OCI-LY3 (cell line): ENCODE results near the gene ARHGAP24.

Experiments
- H2AFZ ChIP-seq: fragments of 200-600, 300-600 bp; shearing (Covaris generic); 2 replicates; pipeline ENCODE4 v1.6.0; 2014; ENCODE audit warnings: antibody characterized with exemption, low read depth, low read length
- H3K27ac ChIP-seq: fragments of 200-600, 300-600 bp; sonication (generic); 2 replicates; pipeline ENCODE4 v1.5.1; 2014; ENCODE audit warnings: mild to moderate bottlenecking, low read length, moderate library complexity, mixed read lengths
- H3K27me3 ChIP-seq: fragments of 200-600, 300-600 bp; sonication (generic); 2 replicates; pipeline ENCODE4 v1.6.1; 2014; ENCODE audit warnings: low read depth, low read length, mixed read lengths
- H3K36me3 ChIP-seq: fragments of 200-600, 300-600 bp; sonication (generic); replicated peaks from 2 replicates; pipeline ENCODE3; 2014; ENCODE audit warnings: low read depth, low read length, mixed read lengths
- H3K4me1 ChIP-seq: fragments of 300-600, 200-600 bp; sonication (generic); 2 replicates; pipeline ENCODE4 v1.6.1; 2014; ENCODE audit warnings: low read length, mixed read lengths
- H3K4me2 ChIP-seq: fragments of 200-600, 300-600 bp; sonication (generic); 2 replicates; pipeline ENCODE4 v1.6.1; 2014; ENCODE audit warnings: low read length, mixed read lengths
- H3K4me3 ChIP-seq: fragments of 300-600, 200-600 bp; sonication (generic); 2 replicates; pipeline ENCODE4 v1.5.1; 2014; ENCODE audit warnings: antibody characterized with exemption, mild to moderate bottlenecking, low read length, moderate library complexity
- H3K79me2 ChIP-seq: fragments of 300-600, 200-600 bp; shearing (Covaris generic); 2 replicates; pipeline ENCODE4 v1.6.1; 2014; ENCODE audit warnings: mild to moderate bottlenecking, low read length, mixed read lengths
- H3K9ac ChIP-seq: fragments of 300-600, 200-600 bp; shearing (Covaris generic); 2 replicates; pipeline ENCODE4 v1.6.0; 2014; ENCODE audit warnings: mild to moderate bottlenecking, low read length, moderate library complexity
- H3K9me3 ChIP-seq: fragments of 200-600, 300-600 bp; shearing (Covaris generic); 2 replicates; pipeline ENCODE4 v1.6.1; 2014; ENCODE audit warnings: low read length, mixed read lengths; ENCODE audit not compliant: insufficient read depth
- H4K20me1 ChIP-seq: fragments of 200-600, 300-600 bp; sonication (generic); 2 replicates; pipeline ENCODE4 v1.6.1; 2016; ENCODE audit warnings: low read length, mixed read lengths; ENCODE audit not compliant: insufficient read depth
- EZH2phosphoT487 ChIP-seq: fragments of 200-600 bp; shearing (Covaris generic); IDR thresholded peaks from 2 replicates; pipeline ENCODE4 v1.6.1; 2018; ENCODE audit warnings: antibody characterized with exemption, mixed run types, low read depth
- TF ChIP-seq, protein P1 (sequence below): fragments of 200-600, 300-600 bp; sonication (generic); IDR thresholded peaks from 2 replicates; pipeline ENCODE4 v1.5.1; 2014; ENCODE audit warnings: antibody characterized with exemption, low read length, low read depth

ARHGAP24 gene

DNA sequence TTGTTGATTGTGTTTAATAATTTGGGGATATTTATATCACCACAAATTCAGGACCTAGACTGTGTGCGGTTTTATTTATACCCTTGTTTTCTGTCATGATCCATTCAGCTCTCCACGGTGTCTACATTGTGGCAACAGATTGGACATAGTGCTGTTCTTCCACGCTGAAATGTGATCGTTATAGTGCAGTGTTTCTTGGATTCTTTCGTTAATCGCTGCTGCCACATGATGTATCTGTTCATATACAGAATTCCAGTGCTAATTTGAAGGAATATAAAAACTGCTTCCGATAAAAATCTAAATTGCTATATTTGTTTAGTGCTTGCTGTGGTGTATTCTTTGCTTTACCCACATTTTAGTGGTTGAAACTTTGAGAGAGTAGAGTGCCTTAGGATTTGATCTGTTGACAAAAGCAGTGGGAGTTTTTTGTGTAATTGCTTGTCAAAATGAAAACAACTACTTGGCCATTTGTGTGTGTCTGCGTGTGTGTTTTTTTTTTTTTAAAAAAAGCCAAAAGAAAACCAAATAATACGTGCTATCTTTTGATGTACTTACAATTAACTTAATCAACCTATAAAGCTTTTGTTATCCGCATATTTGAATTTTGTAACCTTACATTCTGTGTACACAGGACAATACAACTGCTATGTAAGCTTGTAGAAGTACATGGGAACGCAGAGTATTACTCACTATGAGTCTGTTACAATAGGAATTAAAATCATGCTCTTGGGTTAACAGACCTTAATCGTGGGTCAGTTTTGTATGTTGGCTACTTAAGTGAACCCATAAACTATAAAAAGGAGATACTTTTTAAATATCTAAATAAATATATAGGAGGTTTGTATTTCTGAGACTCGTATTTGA is 353.3 kb downstream of the ARHGAP24 start:
- H3K27me3 ChIP-seq, result no peaks in the 10 kb centered on the region
- no peaks in the 10 kb centered on the region for H3K36me3 ChIP-seq
- peaks cover 17% of the 10 kb centered on the region for H3K79me2 ChIP-seq
- peaks cover 17% of the 10 kb centered on the region for H3K4me1 ChIP-seq
- H2AFZ ChIP-seq, result no peak overlapping the region
- no peak overlapping the region for H3K4me2 ChIP-seq
- no peak overlapping the region for H3K27ac ChIP-seq
- H3K9me3 ChIP-seq, result no peaks in the 10 kb centered on the region
- H3K4me3 ChIP-seq, result no peak overlapping the region
- peaks cover 54% of the 10 kb centered on the region for H4K20me1 ChIP-seq
- no peak overlapping the region for H3K9ac ChIP-seq
- TF ChIP-seq, protein P1, sequence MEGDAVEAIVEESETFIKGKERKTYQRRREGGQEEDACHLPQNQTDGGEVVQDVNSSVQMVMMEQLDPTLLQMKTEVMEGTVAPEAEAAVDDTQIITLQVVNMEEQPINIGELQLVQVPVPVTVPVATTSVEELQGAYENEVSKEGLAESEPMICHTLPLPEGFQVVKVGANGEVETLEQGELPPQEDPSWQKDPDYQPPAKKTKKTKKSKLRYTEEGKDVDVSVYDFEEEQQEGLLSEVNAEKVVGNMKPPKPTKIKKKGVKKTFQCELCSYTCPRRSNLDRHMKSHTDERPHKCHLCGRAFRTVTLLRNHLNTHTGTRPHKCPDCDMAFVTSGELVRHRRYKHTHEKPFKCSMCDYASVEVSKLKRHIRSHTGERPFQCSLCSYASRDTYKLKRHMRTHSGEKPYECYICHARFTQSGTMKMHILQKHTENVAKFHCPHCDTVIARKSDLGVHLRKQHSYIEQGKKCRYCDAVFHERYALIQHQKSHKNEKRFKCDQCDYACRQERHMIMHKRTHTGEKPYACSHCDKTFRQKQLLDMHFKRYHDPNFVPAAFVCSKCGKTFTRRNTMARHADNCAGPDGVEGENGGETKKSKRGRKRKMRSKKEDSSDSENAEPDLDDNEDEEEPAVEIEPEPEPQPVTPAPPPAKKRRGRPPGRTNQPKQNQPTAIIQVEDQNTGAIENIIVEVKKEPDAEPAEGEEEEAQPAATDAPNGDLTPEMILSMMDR, result no peak
- no peak for TF ChIP-seq EZH2phosphoT487

DNA sequence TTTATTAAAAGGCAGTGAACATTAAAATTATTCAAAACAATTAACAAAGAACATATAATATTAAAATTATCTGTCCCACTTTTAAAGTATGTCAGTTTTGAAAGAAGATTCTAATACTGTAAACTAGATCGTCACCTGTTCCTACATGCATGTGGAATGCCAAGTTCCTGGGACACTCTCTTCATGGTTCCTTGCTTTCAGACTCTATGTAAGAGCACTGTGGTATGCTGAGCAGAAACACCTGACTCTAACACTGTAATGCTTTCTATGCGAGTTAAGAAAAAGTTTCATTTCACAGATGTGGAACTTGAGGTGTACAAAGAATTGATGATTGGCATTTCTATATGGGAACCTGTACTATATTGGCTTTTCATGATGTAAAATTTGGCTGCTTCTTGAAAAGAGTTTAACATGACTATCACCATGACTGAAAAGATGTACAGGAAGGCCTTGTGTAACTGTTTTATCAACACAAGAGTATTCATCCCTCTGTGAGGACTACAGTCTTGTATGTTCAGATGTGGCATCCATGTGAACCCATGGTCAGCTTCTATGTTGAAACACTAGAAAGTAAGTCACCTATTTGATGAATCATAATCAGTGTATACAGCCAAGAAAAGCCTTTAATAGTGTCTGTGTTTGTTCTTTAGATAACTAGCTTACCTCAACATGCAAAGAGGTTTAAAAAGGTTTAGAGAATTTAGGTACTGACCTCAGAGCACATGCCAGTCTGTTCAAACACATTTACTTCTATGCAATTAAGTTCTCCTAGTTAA is 354.5 kb downstream of the ARHGAP24 start:
- no peak overlapping the region for H2AFZ ChIP-seq
- no peak overlapping the region for H3K4me3 ChIP-seq
- no peaks in the 10 kb centered on the region for H3K27me3 ChIP-seq
- no peak for TF ChIP-seq EZH2phosphoT487
- TF ChIP-seq, protein P1, result no peak
- H3K9ac ChIP-seq, result no peak overlapping the region
- H3K4me2 ChIP-seq, result no peak overlapping the region
- H3K79me2 ChIP-seq, result peaks cover 14% of the 10 kb centered on the region
- H3K36me3 ChIP-seq, result no peaks in the 10 kb centered on the region
- peaks cover 17% of the 10 kb centered on the region for H3K4me1 ChIP-seq
- H3K27ac ChIP-seq, result no peak overlapping the region
- H3K9me3 ChIP-seq, result no peaks in the 10 kb centered on the region
- H4K20me1 ChIP-seq, result peaks cover 55% of the 10 kb centered on the region

DNA sequence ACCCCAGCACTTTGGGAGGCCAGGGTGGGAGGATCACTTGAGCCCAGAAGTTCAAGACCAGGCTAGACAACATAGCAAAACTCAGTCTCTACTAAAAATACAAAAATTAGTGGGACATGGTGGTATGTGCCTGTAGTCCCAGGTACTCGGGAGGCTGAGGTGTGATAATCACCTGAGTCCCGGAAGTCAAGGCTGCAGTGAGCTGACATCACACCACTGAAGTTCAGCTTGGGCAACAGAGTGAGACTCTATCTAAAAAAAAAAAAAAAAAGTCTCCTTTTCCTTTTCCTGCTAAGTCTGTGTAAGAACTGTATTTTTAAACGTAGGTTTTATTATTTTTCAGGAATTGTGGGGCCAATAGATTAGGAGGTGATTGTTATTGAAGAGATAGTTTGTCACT is 356.7 kb downstream of the ARHGAP24 start:
- H3K9ac ChIP-seq, result no peak overlapping the region
- no peak overlapping the region for H2AFZ ChIP-seq
- no peaks in the 10 kb centered on the region for H3K27me3 ChIP-seq
- H3K9me3 ChIP-seq, result no peaks in the 10 kb centered on the region
- H3K4me1 ChIP-seq, result no peaks in the 10 kb centered on the region
- TF ChIP-seq, protein P1, result no peak
- TF ChIP-seq EZH2phosphoT487, result no peak
- H3K79me2 ChIP-seq, result peaks cover 14% of the 10 kb centered on the region
- no peak overlapping the region for H3K4me3 ChIP-seq
- H4K20me1 ChIP-seq, result peaks cover 48% of the 10 kb centered on the region
- no peaks in the 10 kb centered on the region for H3K36me3 ChIP-seq
- no peak overlapping the region for H3K4me2 ChIP-seq
- no peak overlapping the region for H3K27ac ChIP-seq

DNA sequence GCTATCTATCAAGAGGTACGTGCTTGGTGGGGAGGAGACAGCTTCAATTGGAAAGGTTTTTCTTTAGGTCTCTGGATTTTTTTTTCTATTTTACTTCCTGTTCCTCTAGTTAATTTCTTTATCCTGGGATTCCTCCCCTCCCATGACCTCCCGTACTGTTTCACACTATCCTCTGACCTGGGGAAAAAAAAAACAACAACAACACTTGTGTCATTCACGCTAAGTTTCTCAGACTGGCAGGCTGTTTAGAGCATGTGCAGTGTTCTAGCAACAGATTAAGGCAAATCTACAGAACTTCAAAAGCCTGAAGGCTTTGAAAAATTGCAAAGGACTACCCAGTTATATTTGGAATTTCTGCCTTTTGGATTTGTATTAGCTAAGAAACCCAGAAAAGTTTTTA is 358.4 kb downstream of the ARHGAP24 start:
- H3K36me3 ChIP-seq, result no peaks in the 10 kb centered on the region
- H3K27ac ChIP-seq, result no peak overlapping the region
- H3K4me3 ChIP-seq, result no peak overlapping the region
- H3K9ac ChIP-seq, result no peak overlapping the region
- no peaks in the 10 kb centered on the region for H3K9me3 ChIP-seq
- H3K27me3 ChIP-seq, result no peaks in the 10 kb centered on the region
- H3K4me2 ChIP-seq, result no peak overlapping the region
- TF ChIP-seq, protein P1, result no peak
- no peak for TF ChIP-seq EZH2phosphoT487
- no peak overlapping the region for H2AFZ ChIP-seq
- peaks cover 47% of the 10 kb centered on the region for H4K20me1 ChIP-seq
- peaks cover 5% of the 10 kb centered on the region; the same call in 1 of the 2 replicates for H3K79me2 ChIP-seq
- H3K4me1 ChIP-seq, result no peaks in the 10 kb centered on the region
